ENCODE data around the gene KRTAP22-2. TPM values are rescaled to one million over a fixed set of nuclear protein-coding genes. Genes with fewer than 3 reads are reported as not detected.

Gene KRTAP22-2
- total and polyA plus RNA-seq, 2 donors (not counting 1 experiment from before 2014, with no cell fraction given), result not detected

- POLR2A ChIA-PET, result no interaction called here
- TF ChIP-seq EZH2 (IDR thresholded peaks at IDR 0.05; ENCODE audit: borderline replicate concordance, insufficient read depth, low read depth, low read length, poor library complexity, severe bottlenecking) (no peak), CTCF (IDR thresholded peaks at IDR 0.05) (no peak)
- Mint-ChIP-seq H3K27me3 (no peaks in the 10 kb centered on the region), H3K27ac (no peak overlapping the region), H3K9me3 (ENCODE audit: insufficient read depth) (peaks cover 5% of the 10 kb centered on the region), H3K4me3 (no peak overlapping the region), H3K4me1 (no peaks in the 10 kb centered on the region)
- intact Hi-C loops (cut with micrococcal nuclease), result no loop called here
- H3K4me3 ChIP-seq (ENCODE audit: control extremely low read depth in 1 of 5, extremely low read depth in 1 of 5, insufficient read depth in 1 of 5, low read depth in 2 of 5, low read length in 4 of 5), result no peak overlapping the region
- ATAC-seq (ENCODE audit: low read depth) (no peak), DNase-seq (no peak)
- no peaks in the 10 kb centered on the region for H3K9me3 ChIP-seq (ENCODE audit: control extremely low read depth in 1 of 3, control insufficient read depth in 2 of 3, insufficient read depth in 1 of 3, low read length in 2 of 3)
- no peaks in the 10 kb centered on the region for H3K4me1 ChIP-seq (ENCODE audit: control insufficient read depth in 2 of 2, insufficient read depth in 2 of 2, low read length in 2 of 2)
- CTCF ChIA-PET, result interaction anchor here (0.6 kb wide), 1 partner anchor 508 kb away, joined by 3 read pairs; no protein-coding TSS in a partner anchor
- no peak overlapping the region for H3K9ac ChIP-seq (ENCODE audit: low read length)
- H4K20me1 ChIP-seq (ENCODE audit: control insufficient read depth, insufficient read depth, low read length, poor library complexity, severe bottlenecking), result no peaks in the 10 kb centered on the region
- no peaks in the 10 kb centered on the region for H3K79me2 ChIP-seq (ENCODE audit: control insufficient read depth, insufficient read depth, low read length)
- no peak overlapping the region for H3K4me2 ChIP-seq (replicated peaks; ENCODE audit: low read depth, low read length, poor library complexity, severe bottlenecking)
- no peaks in the 10 kb centered on the region for H3K36me3 ChIP-seq (replicated peaks in 1 of 2; ENCODE audit: control extremely low read depth in 1 of 2, control insufficient read depth in 1 of 2, extremely low read depth in 1 of 2, insufficient read depth in 2 of 2, low read length in 1 of 2)
- no peak overlapping the region for H2AFZ ChIP-seq (ENCODE audit: insufficient read depth, low read depth, low read length, poor library complexity, severe bottlenecking)
- H3K27me3 ChIP-seq (replicated peaks in 1 of 4; ENCODE audit: control extremely low read depth in 1 of 4, control insufficient read depth in 3 of 4, insufficient read depth in 4 of 4, low read length in 3 of 4), result no peaks in the 10 kb centered on the region
- no peak overlapping the region for H3K27ac ChIP-seq (ENCODE audit: low read length in 2 of 2)
Measured at GRCh38 chr21:30577766-30578165, 12.4 kb downstream of the KRTAP22-2 start.

- Mint-ChIP-seq H3K27me3 (no peaks in the 10 kb centered on the region), H3K4me3 (no peak overlapping the region), H3K4me1 (no peaks in the 10 kb centered on the region), H3K9me3 (ENCODE audit: insufficient read depth) (peaks cover 5% of the 10 kb centered on the region), H3K27ac (no peak overlapping the region)
- H3K27ac ChIP-seq (ENCODE audit: low read length in 2 of 2), result no peak overlapping the region
- no peaks in the 10 kb centered on the region for H4K20me1 ChIP-seq (ENCODE audit: control insufficient read depth, insufficient read depth, low read length, poor library complexity, severe bottlenecking)
- DNase-seq (no peak), ATAC-seq (ENCODE audit: low read depth) (no peak)
- no peak overlapping the region for H3K9ac ChIP-seq (ENCODE audit: low read length)
- H3K79me2 ChIP-seq (ENCODE audit: control insufficient read depth, insufficient read depth, low read length), result no peaks in the 10 kb centered on the region
- no peaks in the 10 kb centered on the region for H3K36me3 ChIP-seq (replicated peaks in 1 of 2; ENCODE audit: control extremely low read depth in 1 of 2, control insufficient read depth in 1 of 2, extremely low read depth in 1 of 2, insufficient read depth in 2 of 2, low read length in 1 of 2)
- H2AFZ ChIP-seq (ENCODE audit: insufficient read depth, low read depth, low read length, poor library complexity, severe bottlenecking), result no peak overlapping the region
- no peaks in the 10 kb centered on the region for H3K4me1 ChIP-seq (ENCODE audit: control insufficient read depth in 2 of 2, insufficient read depth in 2 of 2, low read length in 2 of 2)
- intact Hi-C loops (cut with micrococcal nuclease), result no loop called here
- ChIA-PET POLR2A (no interaction called here), CTCF (no interaction called here)
- no peak for TF ChIP-seq EZH2 (IDR thresholded peaks at IDR 0.05; ENCODE audit: borderline replicate concordance, insufficient read depth, low read depth, low read length, poor library complexity, severe bottlenecking)
- no peaks in the 10 kb centered on the region for H3K27me3 ChIP-seq (replicated peaks in 1 of 4; ENCODE audit: control extremely low read depth in 1 of 4, control insufficient read depth in 3 of 4, insufficient read depth in 4 of 4, low read length in 3 of 4)
- no peak overlapping the region for H3K4me2 ChIP-seq (replicated peaks; ENCODE audit: low read depth, low read length, poor library complexity, severe bottlenecking)
- no peak overlapping the region for H3K4me3 ChIP-seq (ENCODE audit: control extremely low read depth in 1 of 5, extremely low read depth in 1 of 5, insufficient read depth in 1 of 5, low read depth in 2 of 5, low read length in 4 of 5)
- no peaks in the 10 kb centered on the region for H3K9me3 ChIP-seq (ENCODE audit: control extremely low read depth in 1 of 3, control insufficient read depth in 2 of 3, insufficient read depth in 1 of 3, low read length in 2 of 3)
Measured at GRCh38 chr21:30567617-30568016, 22.6 kb downstream of the KRTAP22-2 start.

Data from B cell (primary cell).